Panc1 (cell line): ENCODE data around the gene HACD2.

Experiments
- POLR2AphosphoS5 ChIP-seq: IDR thresholded peaks from 2 replicates; pipeline ENCODE4 v1.6.1; 2012; ENCODE audit warnings: mild to moderate bottlenecking, low read depth, low read length, moderate library complexity
- REST ChIP-seq, 2 experiments: IDR thresholded peaks; 2 replicates each; pipeline ENCODE4 v1.6.1; 2011 to 2012; ENCODE audit warnings: low read depth in 2 of 2, control low read depth in 1 of 2, low read length in 1 of 2, mild to moderate bottlenecking in 1 of 2, moderate library complexity in 1 of 2; ENCODE audit not compliant: insufficient read depth in 1 of 2
- TCF7L2 ChIP-seq: IDR thresholded peaks from 2 replicates; pipeline ENCODE4 v1.6.1; 2011; ENCODE audit warnings: mild to moderate bottlenecking, low read depth, low read length, inconsistent platforms
- TF ChIP-seq, protein P1 (sequence below): fragments of 450-650 bp; IDR thresholded peaks from 2 replicates; pipeline ENCODE4 v1.5.1; 2017; ENCODE audit warnings: mild to moderate bottlenecking

DNA sequence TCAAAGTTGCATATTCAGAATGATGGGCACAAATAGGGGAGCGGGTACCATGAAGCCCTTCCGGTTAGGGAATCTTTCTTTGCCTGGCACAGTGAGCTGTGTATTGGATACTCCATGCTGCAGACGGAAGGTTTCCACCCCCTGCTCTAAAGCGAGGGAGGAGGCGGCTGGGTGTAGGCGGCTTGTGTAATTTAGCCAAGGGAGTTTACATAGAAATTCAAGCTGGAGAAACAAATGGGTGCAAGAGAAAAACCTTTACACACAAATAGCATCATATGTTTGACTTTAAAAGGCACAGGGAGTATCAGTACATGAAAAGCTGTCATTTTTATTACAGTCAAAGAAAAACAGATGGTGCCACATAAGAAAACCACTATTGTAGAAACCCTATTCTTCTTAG, 76.7 kb downstream of the HACD2 start:
- TF ChIP-seq, protein P1, sequence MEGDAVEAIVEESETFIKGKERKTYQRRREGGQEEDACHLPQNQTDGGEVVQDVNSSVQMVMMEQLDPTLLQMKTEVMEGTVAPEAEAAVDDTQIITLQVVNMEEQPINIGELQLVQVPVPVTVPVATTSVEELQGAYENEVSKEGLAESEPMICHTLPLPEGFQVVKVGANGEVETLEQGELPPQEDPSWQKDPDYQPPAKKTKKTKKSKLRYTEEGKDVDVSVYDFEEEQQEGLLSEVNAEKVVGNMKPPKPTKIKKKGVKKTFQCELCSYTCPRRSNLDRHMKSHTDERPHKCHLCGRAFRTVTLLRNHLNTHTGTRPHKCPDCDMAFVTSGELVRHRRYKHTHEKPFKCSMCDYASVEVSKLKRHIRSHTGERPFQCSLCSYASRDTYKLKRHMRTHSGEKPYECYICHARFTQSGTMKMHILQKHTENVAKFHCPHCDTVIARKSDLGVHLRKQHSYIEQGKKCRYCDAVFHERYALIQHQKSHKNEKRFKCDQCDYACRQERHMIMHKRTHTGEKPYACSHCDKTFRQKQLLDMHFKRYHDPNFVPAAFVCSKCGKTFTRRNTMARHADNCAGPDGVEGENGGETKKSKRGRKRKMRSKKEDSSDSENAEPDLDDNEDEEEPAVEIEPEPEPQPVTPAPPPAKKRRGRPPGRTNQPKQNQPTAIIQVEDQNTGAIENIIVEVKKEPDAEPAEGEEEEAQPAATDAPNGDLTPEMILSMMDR, result no peak
- TF ChIP-seq TCF7L2 (no peak), POLR2AphosphoS5 (no peak), REST (IDR thresholded peaks at IDR 0.05; ENCODE audit: insufficient read depth in 1 of 2, low read depth in 2 of 2, low read length in 1 of 2) (no peak)
